K562 (cell line): ENCODE results near the gene METTL3. TPM values are rescaled to one million over a fixed set of nuclear protein-coding genes. Genes with fewer than 3 reads are reported as not detected.

Experiments
- ARID4B ChIP-seq: sonication (generic); formaldehyde crosslinking; IDR thresholded peaks from 2 replicates; pipeline ENCODE4 v1.8.0; 2022; ENCODE audit warnings: mild to moderate bottlenecking, missing genetic modification reagents
- CHD1 ChIP-seq: fragments of 200-600 bp; sonication (generic); IDR thresholded peaks from one replicate; pipeline ENCODE4 v1.6.1; 2012; ENCODE audit warnings: mild to moderate bottlenecking, moderate library complexity, low read length, inconsistent platforms
- ESRRA ChIP-seq: fragments of 450-650 bp; IDR thresholded peaks from 2 replicates; pipeline ENCODE4 v1.6.1; 2014; ENCODE audit warnings: low read depth, mild to moderate bottlenecking, moderate library complexity, borderline replicate concordance
- ETV6 ChIP-seq, 3 experiments: fragments of 150-350 bp in 1 of 3; sonication (generic) in 1 of 3; formaldehyde crosslinking in 1 of 3; IDR thresholded peaks; 2 replicates each; pipeline versions ENCODE4 v1.6.1 to v1.8.0; 2014 to 2022; ENCODE audit warnings: borderline replicate concordance in 2 of 3, low read depth in 2 of 3, antibody characterized with exemption in 1 of 3, low read length in 1 of 3, mild to moderate bottlenecking in 1 of 3, missing genetic modification reagents in 1 of 3
- FOXJ3 ChIP-seq: sonication (generic); formaldehyde crosslinking; IDR thresholded peaks from 2 replicates; pipeline ENCODE4 v1.4.0; 2020; ENCODE audit warnings: mild to moderate bottlenecking, missing genetic modification reagents
- GATAD2B ChIP-seq: fragments of 450-650 bp; IDR thresholded peaks from 2 replicates; pipeline ENCODE4 v1.6.1; 2017; ENCODE audit warnings: mild to moderate bottlenecking, borderline replicate concordance
- MAX ChIP-seq: sonication (generic); formaldehyde crosslinking; IDR thresholded peaks from 2 replicates; pipeline ENCODE4 v1.9.0; 2022; ENCODE audit warnings: mild to moderate bottlenecking, missing genetic modification reagents
- NR2C2 ChIP-seq, 2 experiments: fragments of 200-800 bp in 1 of 2; sonication (Bioruptor generic) in 1 of 2; sonication (generic) in 1 of 2; formaldehyde crosslinking in 1 of 2; IDR thresholded peaks; 2 replicates each; pipeline versions ENCODE4 v1.6.1 to v1.8.0; 2016 to 2022; ENCODE audit warnings: mild to moderate bottlenecking in 1 of 2, missing compliant biosample characterization in 1 of 2, missing genetic modification characterization in 1 of 2, missing genetic modification reagents in 1 of 2
- OTX1 ChIP-seq: fragments of 450-650 bp; formaldehyde crosslinking; IDR thresholded peaks from 2 replicates; pipeline ENCODE4 v1.4.0; 2022; ENCODE audit warnings: mild to moderate bottlenecking
- PHF8 ChIP-seq: fragments of 200-600 bp; sonication (generic); IDR thresholded peaks from 2 replicates; pipeline ENCODE4 v1.6.1; 2012; ENCODE audit warnings: mixed run types, mild to moderate bottlenecking, inconsistent platforms, low read length, moderate library complexity, borderline replicate concordance
- POLR2A ChIP-seq: fragments of 450-650 bp; conservative IDR thresholded peaks from 2 replicates; pipeline ENCODE4 v1.6.1; 2016
- POLR2H ChIP-seq: IDR thresholded peaks from 2 replicates; pipeline ENCODE4 v1.6.1; 2016; ENCODE audit warnings: missing genetic modification characterization, low read depth, mild to moderate bottlenecking, control low read depth, missing compliant biosample characterization, moderate library complexity
- TEAD4 ChIP-seq, 2 experiments: sonication (generic) in 1 of 2; formaldehyde crosslinking in 1 of 2; IDR thresholded peaks; 2 replicates each; pipeline versions ENCODE4 v1.6.1 to v1.8.0; 2012 to 2022; ENCODE audit warnings: borderline replicate concordance in 1 of 2, inconsistent platforms in 1 of 2, low read length in 1 of 2, mild to moderate bottlenecking in 1 of 2, missing genetic modification reagents in 1 of 2
- ZNF324 ChIP-seq: fragments of 250-450 bp; sonication (Bioruptor Pico); IDR thresholded peaks from 2 replicates; pipeline ENCODE4 v1.4.0; 2020; ENCODE audit warnings: mild to moderate bottlenecking
- polyA plus RNA-seq, 8 experiments: library from polyadenylated mRNA; depleted of rRNA in 4 of 8; stranded (reverse) in 5 of 8; unstranded in 3 of 8; fragments of >200 nt; fragmentation: Nextera tagmentation in 2 of 8; fragmentation: Illumina TruSeq in 1 of 8; extraction: Ambion mirVana in 2 of 8; extraction: Trizol in 1 of 8; gene quantifications; 2 replicates each; pipeline versions ENCODE4 v1.2.1 to v1.2.3, GENCODE V29; 2011 to 2014; ENCODE audit warnings: inconsistent platforms in 1 of 8, missing spikeins in 1 of 8
- total RNA-seq, 7 experiments: library from RNA; depleted of rRNA in 6 of 7; stranded (reverse); fragments of >200 nt in 6 of 7; fragmentation: Illumina TruSeq in 2 of 7; extraction: Trizol in 2 of 7; gene quantifications; 2 replicates each; pipeline versions ENCODE4 v1.2.1 to v1.2.3, GENCODE V29; 2011 to 2021; ENCODE audit warnings: low replicate concordance in 1 of 7
- TF ChIP-seq, protein P1 (sequence below): fragments of 450-650 bp; IDR thresholded peaks from 2 replicates; pipeline ENCODE4 v1.6.1; 2018; ENCODE audit not compliant: partially characterized antibody

The METTL3 gene
- total and polyA plus RNA-seq, 9 of the 15 experiments (the other 6 are each of a cell fraction or from before 2014, with no cell fraction given) = 42.1 to 151 (median 65.7) TPM

DNA sequence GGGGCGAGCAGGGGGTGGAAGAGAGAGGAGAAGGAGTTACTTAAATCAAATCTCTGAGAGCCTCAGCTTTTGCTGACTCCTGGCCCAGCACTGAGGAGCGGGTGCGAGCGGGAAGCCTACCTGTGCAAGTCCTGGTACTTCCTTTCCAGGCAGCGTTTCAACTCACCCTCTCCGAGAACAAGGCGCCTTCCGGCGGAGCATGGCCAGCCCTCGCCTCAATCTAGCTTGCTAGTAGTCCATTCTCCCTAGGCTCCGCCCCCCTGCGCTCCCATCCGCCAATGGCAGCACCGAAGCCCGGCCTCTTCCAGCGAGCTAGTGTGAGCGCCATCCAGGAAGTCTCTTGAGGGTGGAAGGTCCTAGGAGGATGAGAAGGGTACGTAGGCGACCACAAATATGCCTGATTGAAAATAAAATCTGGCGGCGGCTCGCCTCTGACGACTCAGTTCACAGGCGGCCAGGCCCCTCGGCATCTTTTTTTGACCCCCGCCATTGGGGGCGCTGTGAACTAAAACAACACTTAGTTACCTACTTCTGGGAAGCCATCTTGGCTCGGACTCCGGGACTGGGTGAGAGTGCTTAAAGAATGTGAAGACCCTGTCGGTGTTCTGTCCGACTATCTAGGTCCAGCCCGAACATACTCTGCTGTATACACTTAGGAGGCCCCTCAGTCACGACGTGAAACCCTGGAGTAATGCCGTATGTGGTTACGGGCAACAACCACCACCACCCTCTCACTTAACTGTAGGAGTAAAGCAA is 55.0 kb downstream of the METTL3 start, which contains the start of gene CHD8 (continued):
- TF ChIP-seq NR2C2 (CRISPR knock-in tag; IDR thresholded peaks at IDR 0.05) (no peak), NR2C2 (tag; IDR thresholded peaks at IDR 0.05) (peak; percentile 70; the same call in 1 of the 2 replicates), ZNF324 (CRISPR knock-in tag) (no peak), POLR2H (tag) (peak; percentile 78), PHF8 (peak; percentile 72), FOXJ3 (CRISPR knock-in tag) (no peak), ETV6 (IDR thresholded peaks at IDR 0.05; ENCODE audit: borderline replicate concordance in 1 of 2, low read depth in 2 of 2, low read length in 1 of 2) (no peak), ETV6 (CRISPR knock-in tag; IDR thresholded peaks at IDR 0.05; ENCODE audit: borderline replicate concordance) (no peak), POLR2A (peak; percentile 85), GATAD2B (0 out of 2 replicates have a peak, but pooled peaks have one; percentile 60), ARID4B (CRISPR knock-in tag) (peak; percentile 38; the same call in 1 of the 2 replicates), MAX (peak; percentile 41; the same call in 1 of the 2 replicates), ESRRA (peak; percentile 41), TEAD4 (IDR thresholded peaks at IDR 0.05; ENCODE audit: low read length) (no peak), TEAD4 (CRISPR knock-in tag; IDR thresholded peaks at IDR 0.05; ENCODE audit: borderline replicate concordance) (no peak), CHD1 (no peak), OTX1 (CRISPR knock-in tag) (no peak)
- TF ChIP-seq, protein P1, sequence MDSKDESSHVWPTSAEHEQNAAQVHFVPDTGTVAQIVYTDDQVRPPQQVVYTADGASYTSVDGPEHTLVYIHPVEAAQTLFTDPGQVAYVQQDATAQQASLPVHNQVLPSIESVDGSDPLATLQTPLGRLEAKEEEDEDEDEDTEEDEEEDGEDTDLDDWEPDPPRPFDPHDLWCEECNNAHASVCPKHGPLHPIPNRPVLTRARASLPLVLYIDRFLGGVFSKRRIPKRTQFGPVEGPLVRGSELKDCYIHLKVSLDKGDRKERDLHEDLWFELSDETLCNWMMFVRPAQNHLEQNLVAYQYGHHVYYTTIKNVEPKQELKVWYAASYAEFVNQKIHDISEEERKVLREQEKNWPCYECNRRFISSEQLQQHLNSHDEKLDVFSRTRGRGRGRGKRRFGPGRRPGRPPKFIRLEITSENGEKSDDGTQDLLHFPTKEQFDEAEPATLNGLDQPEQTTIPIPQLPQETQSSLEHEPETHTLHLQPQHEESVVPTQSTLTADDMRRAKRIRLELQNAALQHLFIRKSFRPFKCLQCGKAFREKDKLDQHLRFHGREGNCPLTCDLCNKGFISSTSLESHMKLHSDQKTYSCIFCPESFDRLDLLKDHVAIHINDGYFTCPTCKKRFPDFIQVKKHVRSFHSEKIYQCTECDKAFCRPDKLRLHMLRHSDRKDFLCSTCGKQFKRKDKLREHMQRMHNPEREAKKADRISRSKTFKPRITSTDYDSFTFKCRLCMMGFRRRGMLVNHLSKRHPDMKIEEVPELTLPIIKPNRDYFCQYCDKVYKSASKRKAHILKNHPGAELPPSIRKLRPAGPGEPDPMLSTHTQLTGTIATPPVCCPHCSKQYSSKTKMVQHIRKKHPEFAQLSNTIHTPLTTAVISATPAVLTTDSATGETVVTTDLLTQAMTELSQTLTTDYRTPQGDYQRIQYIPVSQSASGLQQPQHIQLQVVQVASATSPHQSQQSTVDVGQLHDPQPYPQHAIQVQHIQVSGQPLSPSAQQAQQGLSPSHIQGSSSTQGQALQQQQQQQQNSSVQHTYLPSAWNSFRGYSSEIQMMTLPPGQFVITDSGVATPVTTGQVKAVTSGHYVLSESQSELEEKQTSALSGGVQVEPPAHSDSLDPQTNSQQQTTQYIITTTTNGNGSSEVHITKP = peak; percentile 76
